HUES64 (cell line): Measurements from ENCODE around the gene UNC5CL.

Experiments
- H3K27ac ChIP-seq: 2 replicates; pipeline ENCODE4 v1.7.0; 2013; ENCODE audit warnings: low read depth, low read length, inconsistent platforms
- H3K27me3 ChIP-seq: 2 replicates; pipeline ENCODE4 v1.6.1; 2013; ENCODE audit warnings: mild to moderate bottlenecking, low read length; ENCODE audit not compliant: insufficient read depth
- H3K36me3 ChIP-seq: 2 replicates; pipeline ENCODE4 v1.6.1; 2013; ENCODE audit warnings: mild to moderate bottlenecking, low read length; ENCODE audit not compliant: insufficient read depth
- H3K4me1 ChIP-seq: 2 replicates; pipeline ENCODE4 v1.6.1; 2013; ENCODE audit warnings: mild to moderate bottlenecking, low read length, moderate library complexity; ENCODE audit not compliant: insufficient read depth
- H3K4me3 ChIP-seq: 2 replicates; pipeline ENCODE4 v1.5.1; 2013; ENCODE audit warnings: mild to moderate bottlenecking, low read length, moderate library complexity
- H3K9ac ChIP-seq: 2 replicates; pipeline ENCODE4 v1.6.1; 2013; ENCODE audit warnings: mild to moderate bottlenecking, low read depth, low read length
- H3K9me3 ChIP-seq: 2 replicates; pipeline ENCODE4 v1.6.1; 2013; ENCODE audit warnings: low read depth, low read length; ENCODE audit not compliant: insufficient read depth
- WGBS: fragments of 150-250, 120-280 bp; methylation state at CpG from one replicate; pipeline ENCODE4 v1.1.7; 2013; ENCODE audit warnings: missing lambda C conversion rate; 5-methylcytosine and 5-hydroxymethylcytosine counted together

Gene UNC5CL

DNA sequence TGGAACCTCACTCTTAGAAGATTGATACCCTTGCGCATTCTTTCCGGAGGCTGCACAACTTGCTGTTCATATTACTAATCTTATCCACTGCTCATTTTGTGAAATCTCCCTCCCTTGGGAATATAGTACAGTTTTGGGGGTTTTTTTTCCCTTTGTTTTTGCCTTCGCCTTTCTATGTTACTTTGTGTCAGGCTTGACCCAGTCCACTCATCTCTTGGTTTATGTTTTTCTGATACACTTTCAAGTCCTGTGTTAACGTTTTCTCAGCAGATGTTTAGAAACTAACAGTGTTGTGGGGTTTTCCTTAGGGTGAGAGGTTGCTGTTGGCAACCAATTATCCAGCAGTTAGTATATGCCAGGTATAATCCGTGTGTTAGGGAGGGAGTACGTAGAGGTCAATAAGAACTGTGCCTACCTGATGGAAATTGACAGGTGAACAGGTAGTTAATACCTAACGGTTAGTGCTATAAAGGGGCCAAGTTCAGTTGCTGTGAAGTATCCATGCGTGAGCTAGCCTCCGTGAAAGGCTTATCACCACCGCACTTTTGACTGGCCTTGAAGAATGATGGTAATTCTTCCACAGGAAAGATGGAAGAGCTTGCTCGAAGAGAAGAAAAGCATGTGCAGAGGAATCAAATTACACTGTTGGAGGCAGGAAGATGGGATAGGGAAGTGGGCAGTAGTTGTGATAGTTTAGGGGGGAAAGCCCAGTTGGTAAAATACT lies 35.1 kb upstream of the UNC5CL start:
- WGBS, result 5% methylated on average over 11 of the region's 11 CpGs

DNA sequence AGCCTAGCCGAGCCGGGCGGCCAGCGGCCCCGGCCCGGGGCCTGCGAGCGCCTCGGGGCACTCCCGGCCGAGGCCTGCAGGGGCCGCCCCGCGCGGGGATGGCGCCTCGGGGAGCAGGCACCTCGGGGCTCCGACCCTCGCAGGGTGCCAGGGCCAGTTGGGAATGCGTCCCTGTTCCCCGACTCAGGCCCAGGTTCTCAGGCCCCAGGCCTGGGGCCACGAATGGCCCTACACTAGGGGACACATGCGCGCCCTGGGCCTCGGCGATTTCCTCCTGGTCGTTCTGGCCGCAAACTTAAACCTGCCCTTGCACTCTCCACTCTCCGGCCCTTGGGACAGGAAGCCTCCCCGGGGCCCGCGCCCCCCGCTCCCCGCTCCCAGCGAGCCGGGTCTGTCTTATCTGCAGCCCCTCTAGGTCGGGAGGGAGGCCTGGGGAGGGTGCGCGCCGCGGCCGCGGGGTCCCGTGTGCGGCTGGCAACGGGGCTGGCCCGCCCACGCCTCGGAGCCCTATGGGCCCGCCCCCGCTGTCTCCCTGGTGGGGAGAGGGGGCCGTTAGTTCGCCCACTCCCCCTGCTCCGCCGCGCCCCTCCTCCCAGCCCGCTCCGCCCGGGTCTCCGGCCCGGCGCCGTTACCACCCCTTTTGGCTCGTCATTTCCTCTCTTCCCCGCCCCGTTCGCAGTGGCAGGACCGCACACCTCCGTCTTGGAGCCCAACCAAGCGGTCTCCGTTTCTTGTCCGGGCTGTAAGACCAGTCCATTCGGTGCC lies 34.4 kb upstream of the UNC5CL start:
- under 1% methylated on average over 74 of the region's 74 CpGs for WGBS

More for the DNA sequence above, 35.1 kb upstream of the UNC5CL start:
- H3K27ac ChIP-seq, result peak overlapping the region; percentile 100
- H3K4me3 ChIP-seq, result peak overlapping the region; percentile 82
- H3K27me3 ChIP-seq, result no peaks in the 10 kb centered on the region
- peak overlapping the region; percentile 91 for H3K9ac ChIP-seq
- peaks cover 32% of the 10 kb centered on the region; the same call in 1 of the 2 replicates for H3K4me1 ChIP-seq
- no peaks in the 10 kb centered on the region for H3K9me3 ChIP-seq
- H3K36me3 ChIP-seq, result peaks cover 32% of the 10 kb centered on the region

DNA sequence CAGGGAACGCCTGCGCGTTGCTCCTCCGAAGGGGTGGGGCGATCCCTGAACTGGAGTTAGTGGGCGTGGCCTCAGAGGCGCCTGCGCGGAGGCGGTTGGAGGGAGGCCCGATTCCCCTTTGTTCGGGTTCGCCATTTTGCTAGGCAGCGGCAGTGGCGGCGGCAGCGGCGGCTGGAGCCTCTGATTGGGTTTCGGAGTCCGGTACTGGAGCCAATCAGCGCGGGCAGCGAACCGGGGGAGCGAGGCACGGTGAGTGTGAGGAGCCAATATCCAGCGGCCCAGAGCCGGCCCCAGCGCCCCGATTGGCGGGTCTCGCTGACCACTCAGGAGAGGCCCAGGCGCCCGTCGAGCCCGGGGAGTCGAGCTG lies 33.8 kb upstream of the UNC5CL start, which contains the start of gene NFYA:
Gene NFYA (plus strand): TSS at position 139 of the 367 bp plus-strand sequence. CDS start 6,116 bp downstream, outside the sequence.
- peaks cover 32% of the 10 kb centered on the region for H3K36me3 ChIP-seq
- H3K9ac ChIP-seq, result peak within 1 kb of the TSS; percentile 91
- H3K27me3 ChIP-seq, result no peaks in the 10 kb centered on the region
- H3K9me3 ChIP-seq, result no peaks in the 10 kb centered on the region
- peak within 1 kb of the TSS; percentile 82 for H3K4me3 ChIP-seq
- H3K27ac ChIP-seq, result peak within 1 kb of the TSS; percentile 100
- H3K4me1 ChIP-seq, result peaks cover 32% of the 10 kb centered on the region; the same call in 1 of the 2 replicates
- WGBS, result under 1% methylated on average over 37 of the region's 37 CpGs

More for the DNA sequence above, 34.4 kb upstream of the UNC5CL start:
- H3K4me1 ChIP-seq, result peaks cover 32% of the 10 kb centered on the region; the same call in 1 of the 2 replicates
- H3K9ac ChIP-seq, result peak overlapping the region; percentile 91
- peak overlapping the region; percentile 82 for H3K4me3 ChIP-seq
- H3K9me3 ChIP-seq, result no peaks in the 10 kb centered on the region
- H3K27ac ChIP-seq, result peak overlapping the region; percentile 100
- no peaks in the 10 kb centered on the region for H3K27me3 ChIP-seq
- H3K36me3 ChIP-seq, result peaks cover 32% of the 10 kb centered on the region

GRCh38 chr6:41071923-41072835 lies 33.2 kb upstream of the UNC5CL start, which contains the start of gene OARD1:
Gene OARD1 (minus strand): TSS chr6:41072356. CDS start chr6:41071634, 722 bp downstream.
- Histone ChIP-seq H3K36me3 (peaks cover 35% of the 10 kb centered on the region), H3K27me3 (no peaks in the 10 kb centered on the region)

GRCh38 chr6:41071501-41071922 lies 32.5 kb upstream of the UNC5CL start:
- Histone ChIP-seq H3K4me3 (peak overlapping the region; percentile 82), H3K27me3 (no peaks in the 10 kb centered on the region), H3K9ac (peak overlapping the region; percentile 91), H3K4me1 (peaks cover 29% of the 10 kb centered on the region; the same call in 1 of the 2 replicates), H3K36me3 (peaks cover 38% of the 10 kb centered on the region), H3K9me3 (no peaks in the 10 kb centered on the region), H3K27ac (peak overlapping the region; percentile 100)
- WGBS, result 1% methylated on average over 16 of the region's 16 CpGs

More at GRCh38 chr6:41071923-41072835, 33.2 kb upstream of the UNC5CL start, which contains the start of gene OARD1:
- Histone ChIP-seq H3K9me3 (no peaks in the 10 kb centered on the region), H3K4me3 (peak within 1 kb of the TSS; percentile 82), H3K27ac (peak within 1 kb of the TSS; percentile 100), H3K9ac (peak within 1 kb of the TSS; percentile 91), H3K4me1 (peaks cover 32% of the 10 kb centered on the region; the same call in 1 of the 2 replicates)
- WGBS, result under 1% methylated on average over 62 of the region's 63 CpGs

DNA sequence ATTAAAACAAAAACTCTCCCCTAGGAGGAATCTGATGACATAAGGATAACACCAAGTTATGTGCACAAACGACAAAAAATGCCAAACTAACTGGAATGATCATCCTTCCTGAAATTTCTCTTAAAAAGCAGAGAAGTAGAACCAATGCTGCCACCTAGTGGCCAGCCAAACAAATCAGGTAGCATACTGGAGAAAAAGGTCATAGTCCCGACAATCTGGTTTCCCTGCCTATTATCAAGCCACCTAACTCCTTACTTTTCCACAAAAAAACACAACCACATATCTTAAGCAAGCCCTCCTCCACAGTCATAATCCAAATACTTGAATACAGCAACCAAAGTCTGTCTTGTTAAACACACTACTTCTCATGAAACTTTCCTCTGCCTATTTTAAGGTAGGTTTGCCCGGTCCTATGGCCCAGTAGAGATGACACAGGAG lies 27.9 kb upstream of the UNC5CL start:
- H3K27ac ChIP-seq, result no peak overlapping the region
- no peaks in the 10 kb centered on the region for H3K27me3 ChIP-seq
- H3K9me3 ChIP-seq, result no peaks in the 10 kb centered on the region
- peaks cover 73% of the 10 kb centered on the region for H3K36me3 ChIP-seq
- WGBS, result 49% methylated on average over 3 of the region's 3 CpGs
- no peak overlapping the region for H3K9ac ChIP-seq
- H3K4me3 ChIP-seq, result no peak overlapping the region
- peaks cover 9% of the 10 kb centered on the region; the same call in 1 of the 2 replicates for H3K4me1 ChIP-seq

DNA sequence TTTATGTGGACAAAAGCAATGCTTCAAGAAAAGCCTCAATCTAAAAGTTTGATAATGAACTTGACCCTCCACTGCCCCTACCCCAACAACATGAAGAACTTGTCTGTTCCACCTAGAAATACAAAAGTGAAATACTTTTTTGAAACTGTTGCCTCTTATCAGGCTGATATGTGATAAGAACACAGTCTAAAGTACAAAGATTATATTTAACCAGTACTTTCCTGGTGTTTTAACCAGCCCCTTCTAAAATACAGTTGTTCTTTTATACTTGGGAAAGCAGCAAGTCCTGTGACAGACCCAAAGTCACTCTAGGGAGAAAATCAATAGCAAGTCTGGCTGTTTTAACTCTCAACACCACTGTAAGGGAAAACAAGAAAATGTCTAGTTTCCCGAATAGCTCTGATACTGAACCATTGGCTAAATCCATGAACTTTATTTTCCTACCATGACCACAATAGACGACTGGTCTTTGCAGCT lies 26.6 kb upstream of the UNC5CL start:
- Histone ChIP-seq H3K9me3 (no peaks in the 10 kb centered on the region), H3K4me3 (no peak overlapping the region), H3K36me3 (peaks cover 83% of the 10 kb centered on the region), H3K9ac (no peak overlapping the region), H3K27me3 (no peaks in the 10 kb centered on the region), H3K27ac (no peak overlapping the region), H3K4me1 (peaks cover 2% of the 10 kb centered on the region; the same call in 1 of the 2 replicates)
- WGBS, result 94% methylated on average over 2 of the region's 2 CpGs

GRCh38 chr6:41064841-41065240 lies 25.8 kb upstream of the UNC5CL start:
- Histone ChIP-seq H3K9ac (no peak overlapping the region), H3K36me3 (peaks cover 76% of the 10 kb centered on the region), H3K4me1 (no peaks in the 10 kb centered on the region), H3K27ac (no peak overlapping the region), H3K9me3 (no peaks in the 10 kb centered on the region), H3K4me3 (no peak overlapping the region), H3K27me3 (no peaks in the 10 kb centered on the region)
- WGBS, result 90% methylated on average over 4 of the region's 5 CpGs

- Histone ChIP-seq H3K27ac (no peak overlapping the region), H3K9ac (no peak overlapping the region), H3K27me3 (no peaks in the 10 kb centered on the region), H3K4me1 (peaks cover 4% of the 10 kb centered on the region; the same call in 1 of the 2 replicates), H3K4me3 (no peak overlapping the region), H3K36me3 (peaks cover 67% of the 10 kb centered on the region), H3K9me3 (no peaks in the 10 kb centered on the region)
- 91% methylated on average over 2 of the region's 2 CpGs for WGBS
These were observed 24.9 kb upstream of the UNC5CL start for GRCh38 chr6:41063884-41064285.

- 95% methylated on average over 1 of the region's 1 CpG for WGBS
- Histone ChIP-seq H3K9me3 (no peaks in the 10 kb centered on the region), H3K9ac (no peak overlapping the region), H3K4me3 (no peak overlapping the region), H3K27me3 (no peaks in the 10 kb centered on the region), H3K4me1 (peaks cover 7% of the 10 kb centered on the region; the same call in 1 of the 2 replicates), H3K36me3 (peaks cover 49% of the 10 kb centered on the region), H3K27ac (no peak overlapping the region)
These were observed 23.0 kb upstream of the UNC5CL start for GRCh38 chr6:41062056-41062455.
